ENCODE results near the gene SLC13A4.

The SLC13A4 gene

DNA sequence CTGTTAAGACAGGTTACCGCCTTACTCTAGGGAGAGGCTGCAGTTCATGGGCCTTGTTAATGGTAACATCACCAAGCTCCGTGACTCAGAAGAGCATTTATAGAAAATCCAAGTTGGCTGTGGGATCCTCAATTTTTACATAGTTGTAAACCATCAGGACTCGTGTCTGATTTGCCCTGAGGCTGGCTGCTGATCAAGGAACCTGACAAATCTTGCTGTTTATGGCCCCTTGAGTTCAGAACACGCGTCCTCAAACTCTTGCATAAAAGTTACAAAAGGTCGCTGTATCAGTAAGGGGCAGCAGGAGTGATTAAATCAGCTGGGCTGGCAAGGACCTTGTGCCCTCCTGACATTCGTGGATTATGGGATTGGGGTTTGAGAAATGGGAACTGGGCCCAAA lies 4.6 kb downstream of the SLC13A4 start:
- Histone ChIP-seq H3K4me3 (ENCODE audit: insufficient read length, low read depth) (no peak overlapping the region), H3K9me3 (ENCODE audit: insufficient read depth, low read length) (no peaks in the 10 kb centered on the region), H3K27me3 (ENCODE audit: insufficient read depth, insufficient read length) (no peaks in the 10 kb centered on the region), H3K9ac (ENCODE audit: insufficient read length, low read depth) (no peak overlapping the region), H3K4me1 (ENCODE audit: insufficient read depth, insufficient read length) (no peaks in the 10 kb centered on the region), H3K36me3 (ENCODE audit: insufficient read depth, insufficient read length, low read length) (no peaks in the 10 kb centered on the region)
- TF ChIP-seq ZNF274 (IDR thresholded peaks at IDR 0.05; ENCODE audit: low read depth, low read length) (no peak), YY1 (IDR thresholded peaks at IDR 0.05; ENCODE audit: insufficient read depth, insufficient read length) (no peak), SUZ12 (IDR thresholded peaks at IDR 0.05; ENCODE audit: extremely low read depth, insufficient read depth, insufficient read length) (no peak)
- no peak for DNase-seq (ENCODE audit: low read depth, low spot score)

DNA sequence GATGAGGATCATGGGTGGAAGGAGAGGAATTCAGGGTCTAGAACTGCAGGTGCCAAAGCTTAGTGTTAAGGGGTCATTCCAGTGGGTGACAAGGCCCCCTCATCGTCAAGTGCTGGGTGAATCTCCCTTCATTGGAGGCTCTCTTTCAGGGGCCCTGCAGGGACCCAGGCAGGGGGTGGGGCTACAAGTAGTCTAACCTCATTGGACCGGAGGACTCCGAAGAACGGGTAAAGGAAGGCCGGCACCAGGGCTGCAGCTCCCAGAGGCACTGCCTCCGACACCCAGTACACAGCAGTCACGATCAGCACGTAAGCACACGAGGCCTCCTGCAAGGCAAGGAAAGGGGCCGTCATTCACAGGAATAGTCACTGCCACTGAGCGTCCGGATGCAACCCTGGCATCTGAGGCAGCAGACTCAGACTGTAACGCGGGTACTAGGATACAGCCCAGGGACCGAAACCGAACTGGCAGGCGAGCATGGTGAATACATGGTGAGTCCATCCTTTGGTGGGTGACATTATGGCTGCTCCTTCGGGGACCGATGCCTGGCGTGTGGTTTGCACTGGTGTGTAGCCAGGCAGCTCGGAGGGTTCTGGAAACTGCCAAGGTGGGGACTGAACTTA lies 6.7 kb downstream of the SLC13A4 start:
- no peaks in the 10 kb centered on the region for H3K27me3 ChIP-seq (ENCODE audit: insufficient read depth, insufficient read length)
- no peaks in the 10 kb centered on the region for H3K4me1 ChIP-seq (ENCODE audit: insufficient read depth, insufficient read length)
- no peaks in the 10 kb centered on the region for H3K36me3 ChIP-seq (ENCODE audit: insufficient read depth, insufficient read length, low read length)
- DNase-seq (ENCODE audit: low read depth, low spot score) = no peak
- TF ChIP-seq YY1 (IDR thresholded peaks at IDR 0.05; ENCODE audit: insufficient read depth, insufficient read length) (no peak), SUZ12 (IDR thresholded peaks at IDR 0.05; ENCODE audit: extremely low read depth, insufficient read depth, insufficient read length) (no peak), ZNF274 (IDR thresholded peaks at IDR 0.05; ENCODE audit: low read depth, low read length) (no peak)
- no peak overlapping the region for H3K4me3 ChIP-seq (ENCODE audit: insufficient read length, low read depth)
- H3K9me3 ChIP-seq (ENCODE audit: insufficient read depth, low read length) = no peaks in the 10 kb centered on the region
- no peak overlapping the region for H3K9ac ChIP-seq (ENCODE audit: insufficient read length, low read depth)

DNA sequence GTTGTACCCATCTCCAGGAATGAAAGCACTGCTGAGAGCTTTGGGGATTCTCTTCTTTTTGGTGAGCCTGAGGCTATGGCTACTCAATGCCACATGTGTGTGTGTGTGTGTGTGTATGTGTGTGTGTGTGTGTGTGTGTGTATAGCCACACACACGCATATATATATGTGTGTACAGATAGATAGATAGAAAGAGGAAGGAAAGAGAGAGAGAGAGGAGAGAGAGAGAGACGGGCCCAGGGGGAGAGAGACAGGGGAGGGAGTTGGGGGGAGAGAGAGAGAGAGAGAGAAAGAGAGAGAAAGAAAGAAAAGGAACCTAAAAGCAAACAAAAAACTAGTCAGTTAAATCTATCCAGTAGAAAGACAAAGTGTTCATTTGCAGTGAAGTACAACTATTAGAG lies 8.3 kb downstream of the SLC13A4 start:
- Histone ChIP-seq H3K36me3 (ENCODE audit: insufficient read depth, insufficient read length, low read length) (no peaks in the 10 kb centered on the region), H3K4me1 (ENCODE audit: insufficient read depth, insufficient read length) (no peaks in the 10 kb centered on the region), H3K9ac (ENCODE audit: insufficient read length, low read depth) (no peak overlapping the region), H3K9me3 (ENCODE audit: insufficient read depth, low read length) (no peaks in the 10 kb centered on the region), H3K27me3 (ENCODE audit: insufficient read depth, insufficient read length) (no peaks in the 10 kb centered on the region), H3K4me3 (ENCODE audit: insufficient read length, low read depth) (no peak overlapping the region)
- TF ChIP-seq YY1 (IDR thresholded peaks at IDR 0.05; ENCODE audit: insufficient read depth, insufficient read length) (no peak), SUZ12 (IDR thresholded peaks at IDR 0.05; ENCODE audit: extremely low read depth, insufficient read depth, insufficient read length) (no peak), ZNF274 (IDR thresholded peaks at IDR 0.05; ENCODE audit: low read depth, low read length) (no peak)
- DNase-seq (ENCODE audit: low read depth, low spot score) = no peak

DNA sequence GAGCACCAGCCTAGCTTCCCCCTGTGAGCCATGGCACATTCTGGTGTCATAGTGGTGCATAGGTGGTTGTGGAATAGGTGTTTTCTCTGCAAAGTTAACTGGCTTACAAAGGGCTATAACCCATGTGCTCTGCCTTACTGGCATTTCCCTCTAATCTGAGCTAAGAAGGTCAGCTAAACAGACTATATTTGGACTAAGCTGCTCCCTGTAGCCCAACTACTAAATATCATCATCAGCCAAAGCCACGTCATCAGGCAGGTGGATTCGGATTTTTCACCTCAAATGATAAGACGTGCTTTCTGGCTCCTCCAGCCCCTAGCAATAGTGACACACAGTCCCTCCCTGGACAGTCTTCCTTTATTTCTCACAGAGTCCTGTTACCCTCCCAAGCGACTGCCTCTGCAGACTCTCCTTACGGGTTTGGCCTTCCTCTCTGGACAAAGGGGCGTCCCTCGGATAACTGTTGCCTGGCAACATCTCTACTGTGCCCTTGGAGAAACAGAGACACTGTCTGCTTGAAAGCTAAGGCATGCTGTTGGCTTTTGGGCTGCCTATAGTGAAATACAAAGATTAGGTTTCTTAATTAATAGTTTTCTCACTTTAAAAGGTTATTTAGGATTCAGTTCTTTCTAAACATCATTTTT lies 9.1 kb downstream of the SLC13A4 start:
- Histone ChIP-seq H3K4me3 (ENCODE audit: insufficient read length, low read depth) (no peak overlapping the region), H3K36me3 (ENCODE audit: insufficient read depth, insufficient read length, low read length) (no peaks in the 10 kb centered on the region), H3K27me3 (ENCODE audit: insufficient read depth, insufficient read length) (no peaks in the 10 kb centered on the region), H3K9me3 (ENCODE audit: insufficient read depth, low read length) (no peaks in the 10 kb centered on the region), H3K9ac (ENCODE audit: insufficient read length, low read depth) (no peak overlapping the region), H3K4me1 (ENCODE audit: insufficient read depth, insufficient read length) (no peaks in the 10 kb centered on the region)
- no peak for DNase-seq (ENCODE audit: low read depth, low spot score)
- TF ChIP-seq YY1 (IDR thresholded peaks at IDR 0.05; ENCODE audit: insufficient read depth, insufficient read length) (no peak), ZNF274 (IDR thresholded peaks at IDR 0.05; ENCODE audit: low read depth, low read length) (no peak), SUZ12 (IDR thresholded peaks at IDR 0.05; ENCODE audit: extremely low read depth, insufficient read depth, insufficient read length) (no peak)

DNA sequence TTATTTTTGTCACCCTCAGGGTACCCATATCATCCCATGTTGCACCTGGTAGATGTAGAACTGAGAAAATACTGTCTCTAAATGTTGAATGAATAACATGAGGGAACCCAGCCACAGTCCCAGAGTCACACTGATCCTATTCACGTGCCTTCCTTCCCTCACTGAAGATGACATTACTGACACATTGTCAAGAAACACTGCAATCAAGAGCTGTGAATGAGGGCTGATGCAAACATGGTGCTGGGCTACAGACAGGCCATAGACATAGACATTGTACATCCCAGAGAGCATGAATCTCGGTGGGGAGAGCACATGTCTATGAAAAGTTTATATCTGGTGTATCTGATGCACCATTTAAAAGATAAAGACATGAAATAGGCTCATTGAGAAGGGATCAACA lies 9.8 kb downstream of the SLC13A4 start:
- H3K27me3 ChIP-seq (ENCODE audit: insufficient read depth, insufficient read length) = no peaks in the 10 kb centered on the region
- no peaks in the 10 kb centered on the region for H3K36me3 ChIP-seq (ENCODE audit: insufficient read depth, insufficient read length, low read length)
- no peaks in the 10 kb centered on the region for H3K9me3 ChIP-seq (ENCODE audit: insufficient read depth, low read length)
- no peak for TF ChIP-seq SUZ12 (IDR thresholded peaks at IDR 0.05; ENCODE audit: extremely low read depth, insufficient read depth, insufficient read length)
- TF ChIP-seq ZNF274 (IDR thresholded peaks at IDR 0.05; ENCODE audit: low read depth, low read length) = no peak
- TF ChIP-seq YY1 (IDR thresholded peaks at IDR 0.05; ENCODE audit: insufficient read depth, insufficient read length) = no peak
- DNase-seq (ENCODE audit: low read depth, low spot score) = no peak
- H3K9ac ChIP-seq (ENCODE audit: insufficient read length, low read depth) = no peak overlapping the region
- no peaks in the 10 kb centered on the region for H3K4me1 ChIP-seq (ENCODE audit: insufficient read depth, insufficient read length)
- no peak overlapping the region for H3K4me3 ChIP-seq (ENCODE audit: insufficient read length, low read depth)

DNA sequence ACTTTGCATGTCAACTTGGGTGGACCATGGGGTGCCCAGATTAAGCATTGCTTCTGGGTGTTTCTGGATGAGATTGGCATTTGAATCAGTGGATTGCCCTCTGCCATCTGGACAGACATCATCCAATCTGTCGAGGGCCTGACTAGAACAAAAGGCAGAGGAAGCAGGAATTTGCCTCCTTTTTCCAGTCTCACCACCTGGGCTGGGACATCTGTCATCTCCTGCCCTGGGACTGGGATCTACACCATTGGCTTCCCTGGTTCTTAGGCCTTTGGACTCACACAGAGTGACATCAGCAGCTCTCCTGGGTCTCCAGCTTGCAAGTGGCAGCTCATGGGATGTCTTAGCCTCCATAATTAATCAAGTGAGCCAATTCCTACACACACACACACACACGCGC lies 10.3 kb downstream of the SLC13A4 start:
- Histone ChIP-seq H3K27me3 (ENCODE audit: insufficient read depth, insufficient read length) (no peaks in the 10 kb centered on the region), H3K36me3 (ENCODE audit: insufficient read depth, insufficient read length, low read length) (no peaks in the 10 kb centered on the region), H3K4me3 (ENCODE audit: insufficient read length, low read depth) (no peak overlapping the region), H3K4me1 (ENCODE audit: insufficient read depth, insufficient read length) (no peaks in the 10 kb centered on the region), H3K9me3 (ENCODE audit: insufficient read depth, low read length) (no peaks in the 10 kb centered on the region), H3K9ac (ENCODE audit: insufficient read length, low read depth) (no peak overlapping the region)
- DNase-seq (ENCODE audit: low read depth, low spot score) = no peak
- TF ChIP-seq SUZ12 (IDR thresholded peaks at IDR 0.05; ENCODE audit: extremely low read depth, insufficient read depth, insufficient read length) = no peak
- no peak for TF ChIP-seq ZNF274 (IDR thresholded peaks at IDR 0.05; ENCODE audit: low read depth, low read length)
- no peak for TF ChIP-seq YY1 (IDR thresholded peaks at IDR 0.05; ENCODE audit: insufficient read depth, insufficient read length)

DNA sequence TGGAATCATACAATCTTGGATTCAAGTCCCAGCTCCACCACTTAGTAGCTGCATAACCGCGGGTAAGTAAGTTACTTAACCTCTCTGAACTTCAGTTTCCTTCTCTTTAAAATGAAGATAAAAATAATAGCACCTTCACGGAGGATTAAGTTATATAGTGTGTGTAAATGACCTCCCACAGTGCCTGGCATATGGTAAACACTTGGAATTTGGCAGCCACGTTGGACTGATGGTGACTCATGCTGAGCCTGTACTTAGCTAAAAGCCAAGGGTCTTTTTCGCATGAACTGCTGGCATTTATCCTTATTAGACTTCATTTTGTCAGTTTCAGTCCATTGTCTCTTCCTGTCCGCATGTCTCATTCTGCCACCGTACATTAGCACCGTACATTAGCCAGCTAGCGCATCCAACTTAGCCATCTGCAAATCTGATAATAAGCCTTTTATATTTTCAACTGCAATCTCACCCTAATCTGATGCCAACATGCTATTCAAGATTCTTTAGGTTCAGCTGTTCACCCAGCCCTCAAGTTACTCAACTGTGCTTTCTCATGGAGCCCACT lies 11.2 kb downstream of the SLC13A4 start:
- no peaks in the 10 kb centered on the region for H3K9me3 ChIP-seq (ENCODE audit: insufficient read depth, low read length)
- H3K4me1 ChIP-seq (ENCODE audit: insufficient read depth, insufficient read length) = peaks cover 2% of the 10 kb centered on the region
- no peak overlapping the region for H3K9ac ChIP-seq (ENCODE audit: insufficient read length, low read depth)
- TF ChIP-seq ZNF274 (IDR thresholded peaks at IDR 0.05; ENCODE audit: low read depth, low read length) (no peak), YY1 (IDR thresholded peaks at IDR 0.05; ENCODE audit: insufficient read depth, insufficient read length) (no peak), SUZ12 (IDR thresholded peaks at IDR 0.05; ENCODE audit: extremely low read depth, insufficient read depth, insufficient read length) (no peak)
- H3K27me3 ChIP-seq (ENCODE audit: insufficient read depth, insufficient read length) = no peaks in the 10 kb centered on the region
- H3K36me3 ChIP-seq (ENCODE audit: insufficient read depth, insufficient read length, low read length) = no peaks in the 10 kb centered on the region
- DNase-seq (ENCODE audit: low read depth, low spot score) = no peak
- H3K4me3 ChIP-seq (ENCODE audit: insufficient read length, low read depth) = no peak overlapping the region
